IPS-18c (cell line): Measurements from ENCODE around the gene C13orf46.

Experiments used
- H3K4me3 ChIP-seq: 2 replicates; pipeline ENCODE4 v1.7.0; 2013; ENCODE audit warnings: low read depth, mild to moderate bottlenecking, low read length, moderate library complexity; ENCODE audit not compliant: insufficient read depth
- H3K9me3 ChIP-seq: one replicate; pipeline ENCODE4 v1.6.1; 2013; ENCODE audit warnings: mild to moderate bottlenecking, low read length, moderate library complexity; ENCODE audit not compliant: control insufficient read depth, insufficient read depth

C13orf46 gene

GRCh38 chr13:113979791-113980471 lies 6.1 kb upstream of the C13orf46 start:
- no peaks in the 10 kb centered on the region for H3K9me3 ChIP-seq
- no peak overlapping the region for H3K4me3 ChIP-seq

DNA sequence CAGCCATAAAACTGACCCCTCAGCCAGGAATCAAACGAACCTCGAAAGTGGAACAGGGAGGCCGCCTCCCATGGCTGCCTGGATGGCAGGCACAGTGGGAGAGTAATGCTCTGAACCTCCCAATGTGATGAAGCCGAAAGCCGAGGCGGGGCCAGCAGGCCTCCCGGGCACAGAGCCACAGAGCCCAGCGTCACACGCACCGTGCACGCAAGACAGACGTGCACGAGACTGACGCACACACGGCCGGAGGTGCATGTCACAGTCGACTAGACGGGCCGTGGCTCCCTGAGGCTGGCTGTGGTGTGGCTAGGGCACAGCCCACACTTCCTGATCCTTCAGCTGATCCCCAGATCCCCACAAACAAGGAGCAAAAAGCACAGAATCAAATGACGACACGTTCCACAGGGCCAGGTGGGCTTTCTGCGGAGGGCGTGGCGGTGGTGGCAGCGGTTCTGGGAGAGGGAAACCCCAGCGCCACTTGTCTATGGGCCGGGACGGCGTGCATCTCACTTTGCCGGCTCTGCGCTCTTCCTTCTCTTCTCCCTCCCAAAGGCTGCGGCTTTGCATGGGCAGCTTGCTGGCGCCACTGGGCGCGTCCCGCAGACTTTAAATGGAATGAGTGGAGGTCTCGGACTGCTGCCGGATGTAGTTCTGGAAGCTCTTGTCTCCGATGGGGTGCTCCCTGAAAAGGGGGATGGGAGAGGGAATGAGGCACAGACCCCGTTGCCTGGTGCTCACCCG lies 5.0 kb upstream of the C13orf46 start:
- Histone ChIP-seq H3K4me3 (no peak overlapping the region), H3K9me3 (no peaks in the 10 kb centered on the region)

- no peak overlapping the region for H3K4me3 ChIP-seq
- no peaks in the 10 kb centered on the region for H3K9me3 ChIP-seq
These were observed 4.1 kb upstream of the C13orf46 start for GRCh38 chr13:113977976-113978375.

- Histone ChIP-seq H3K4me3 (no peak overlapping the region; the same call in 1 of the 2 replicates), H3K9me3 (no peaks in the 10 kb centered on the region)
These were observed 3.1 kb upstream of the C13orf46 start for GRCh38 chr13:113976711-113977684.

DNA sequence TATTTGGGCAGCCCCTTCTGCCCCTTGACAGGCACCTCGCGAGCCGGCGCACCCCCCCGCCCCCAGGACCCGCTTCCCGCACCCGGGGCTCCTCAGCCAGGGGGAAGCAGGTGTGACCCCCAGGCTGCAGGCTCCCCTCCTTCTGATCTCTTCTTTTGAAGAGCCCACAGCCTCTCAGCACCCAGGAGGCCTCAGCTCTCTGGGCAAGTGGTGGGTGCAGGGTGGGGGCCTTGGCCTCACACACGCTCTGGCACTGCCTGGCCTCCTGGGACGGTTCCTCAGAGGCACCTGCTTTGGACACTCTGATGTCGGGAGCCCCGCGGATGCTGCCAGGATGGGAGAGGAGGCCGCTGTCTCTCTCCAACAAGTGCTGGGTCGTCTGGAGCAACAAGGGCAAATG lies 1.5 kb upstream of the C13orf46 start:
- Histone ChIP-seq H3K4me3 (no peak overlapping the region), H3K9me3 (no peaks in the 10 kb centered on the region)

DNA sequence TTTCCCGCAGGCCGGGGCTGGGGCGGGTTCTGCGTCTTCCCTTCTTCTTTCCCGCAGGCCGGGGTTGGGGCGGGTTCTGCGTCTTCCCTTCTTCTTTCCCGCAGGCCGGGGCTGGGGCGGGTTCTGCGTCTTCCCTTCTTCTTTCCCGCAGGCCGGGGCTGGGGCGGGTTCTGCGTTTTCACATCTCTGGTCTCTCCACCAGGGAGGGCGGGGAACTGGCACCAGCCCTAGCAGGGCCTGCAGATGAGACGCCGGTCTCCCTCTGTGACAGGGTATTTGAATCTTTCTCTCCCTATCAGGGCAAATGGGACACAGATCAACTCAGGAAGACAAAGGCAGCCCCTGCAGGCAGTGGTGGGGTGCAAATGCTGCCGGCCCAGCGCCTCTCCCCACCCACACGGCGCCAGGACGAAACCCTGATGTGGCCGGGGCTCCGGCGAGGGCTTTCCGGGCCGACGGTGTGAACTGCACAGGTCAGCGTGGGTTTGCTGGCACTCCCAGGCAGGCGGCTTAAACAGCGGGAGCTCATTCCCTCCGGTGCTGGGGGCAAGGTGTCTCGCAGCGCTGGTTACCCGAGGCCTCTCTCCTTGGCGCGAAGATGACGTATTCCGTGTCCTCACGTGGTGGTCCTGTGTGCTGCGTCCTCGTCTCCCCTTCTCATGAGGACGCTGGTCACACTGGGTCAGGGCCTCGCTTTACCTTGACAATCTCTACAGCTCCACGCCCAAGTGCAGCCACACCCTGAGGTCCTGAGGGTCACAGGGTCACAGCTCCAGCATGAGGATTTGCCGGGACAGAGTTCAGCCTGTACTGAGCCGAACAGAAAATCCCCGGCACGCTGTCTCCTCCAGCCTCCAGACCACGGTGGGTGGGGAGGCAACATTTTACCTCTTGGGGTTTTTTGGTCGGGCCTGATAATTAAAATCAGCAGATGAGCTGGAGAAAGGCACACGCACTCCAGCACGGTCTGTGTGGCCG lies 717 bp upstream of the C13orf46 start:
- H3K9me3 ChIP-seq, result no peaks in the 10 kb centered on the region
- H3K4me3 ChIP-seq, result no peak overlapping the region

DNA sequence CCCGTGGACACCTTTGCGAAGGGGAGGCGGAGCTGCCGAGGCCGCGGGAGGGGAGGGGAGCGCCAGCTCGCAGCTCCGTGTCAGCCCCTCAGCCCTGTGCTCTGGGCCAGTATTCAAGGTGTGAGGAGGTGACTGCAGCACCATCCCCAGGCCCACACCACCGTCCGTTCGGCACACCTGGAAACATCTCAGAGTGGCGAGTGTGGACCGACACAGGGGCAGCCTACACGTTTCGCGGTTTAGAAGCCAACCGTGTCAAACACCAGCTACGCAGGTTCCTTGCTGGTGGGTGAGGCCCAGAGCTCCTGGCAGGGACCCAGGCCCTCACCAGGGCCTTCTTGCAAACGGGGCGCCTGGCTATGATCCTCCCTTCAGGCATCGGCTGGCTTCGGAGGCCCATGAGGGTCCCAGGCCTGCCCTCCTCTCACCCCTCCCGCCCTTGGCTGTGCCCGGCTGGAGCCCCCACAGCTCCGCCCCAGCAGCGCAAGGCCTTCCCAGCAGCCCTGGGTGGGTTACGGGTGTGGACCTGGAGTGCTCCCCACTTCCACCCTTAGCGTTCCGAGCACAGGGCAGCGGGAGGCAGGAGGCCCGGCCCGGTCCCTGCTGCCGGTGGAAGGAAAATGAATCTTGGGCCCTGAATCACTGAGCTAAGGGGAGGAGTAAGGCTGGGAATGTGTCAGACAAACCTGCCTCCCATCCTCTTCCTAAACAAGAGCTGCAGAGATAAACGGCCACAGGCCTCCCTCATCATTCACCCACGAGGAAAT lies 1.2 kb downstream of the C13orf46 start:
- Histone ChIP-seq H3K9me3 (no peaks in the 10 kb centered on the region), H3K4me3 (no peak overlapping the region)

- no peaks in the 10 kb centered on the region for H3K9me3 ChIP-seq
These were observed 2.2 kb downstream of the C13orf46 start for GRCh38 chr13:113971471-113972231.

DNA sequence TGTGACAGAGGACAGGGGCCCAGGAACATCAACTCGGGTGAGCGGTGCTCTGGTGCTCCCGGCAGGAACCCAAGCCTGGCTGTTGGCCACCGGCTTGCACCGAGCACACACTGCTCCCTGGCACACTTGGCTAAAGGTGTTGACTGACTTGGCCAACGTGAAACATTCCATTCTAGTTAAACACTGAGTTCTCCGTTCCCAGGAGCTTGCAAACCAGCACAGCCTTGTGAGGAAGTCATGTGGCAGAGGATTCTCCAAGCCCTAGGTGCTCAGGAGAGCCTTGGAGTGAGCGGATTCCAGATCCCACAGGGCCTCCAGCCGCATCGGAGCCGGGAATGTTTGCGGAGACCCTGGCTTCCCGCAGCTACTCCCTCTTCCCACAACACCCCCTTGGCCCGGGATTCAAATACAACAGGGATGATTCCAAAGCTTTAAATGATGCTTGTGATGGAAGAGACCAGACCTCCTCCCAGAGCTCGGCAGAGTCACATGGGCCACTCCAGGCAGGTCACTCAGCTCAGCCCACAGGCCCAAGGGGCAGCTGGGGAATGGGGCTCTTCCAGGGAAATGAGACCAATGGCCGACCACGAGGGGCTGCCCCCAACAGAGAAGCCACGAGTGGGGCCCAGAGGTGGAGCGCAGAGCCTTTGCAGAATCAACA lies 2.9 kb downstream of the C13orf46 start:
- H3K9me3 ChIP-seq, result no peaks in the 10 kb centered on the region
- no peak overlapping the region for H3K4me3 ChIP-seq

More at GRCh38 chr13:113971471-113972231, 2.2 kb downstream of the C13orf46 start:
- H3K4me3 ChIP-seq, result no peak overlapping the region

DNA sequence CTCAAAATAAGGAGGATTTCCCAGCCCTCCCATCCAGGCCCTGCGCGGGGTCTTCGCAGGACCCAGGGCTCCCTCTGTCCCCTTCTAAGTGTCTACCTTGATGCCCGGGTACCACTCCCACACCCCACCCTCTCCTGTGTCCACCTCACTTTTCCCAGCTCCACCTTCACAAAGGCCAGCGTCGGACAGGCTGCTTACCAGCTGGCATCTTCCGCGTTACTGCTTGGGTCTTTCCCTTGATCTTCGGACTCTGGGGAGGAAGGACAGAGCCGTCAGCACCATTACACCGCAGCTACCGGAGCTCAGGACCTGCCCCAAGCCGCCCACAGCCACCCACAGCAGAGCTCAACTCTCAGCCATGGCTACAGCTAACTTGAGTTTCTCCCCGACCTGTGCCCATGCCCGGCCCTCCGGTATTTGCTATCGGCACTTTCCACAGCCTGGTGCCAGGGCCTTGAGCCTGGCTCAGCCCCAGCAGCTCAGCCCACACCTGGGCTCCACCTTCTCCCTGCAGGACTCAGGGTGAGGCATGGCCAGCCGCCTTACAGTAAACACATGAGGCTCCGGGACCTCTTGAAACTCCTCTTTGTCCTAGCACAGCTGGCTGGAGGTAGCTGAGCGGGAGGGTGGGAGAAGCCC lies 3.8 kb downstream of the C13orf46 start:
- Histone ChIP-seq H3K9me3 (no peaks in the 10 kb centered on the region), H3K4me3 (no peak overlapping the region)

- H3K4me3 ChIP-seq, result no peak overlapping the region
- H3K9me3 ChIP-seq, result no peaks in the 10 kb centered on the region
These were observed 4.4 kb downstream of the C13orf46 start for GRCh38 chr13:113969311-113969972.

GRCh38 chr13:113968463-113969310 lies 5.2 kb downstream of the C13orf46 start:
- no peaks in the 10 kb centered on the region for H3K9me3 ChIP-seq
- no peak overlapping the region for H3K4me3 ChIP-seq

DNA sequence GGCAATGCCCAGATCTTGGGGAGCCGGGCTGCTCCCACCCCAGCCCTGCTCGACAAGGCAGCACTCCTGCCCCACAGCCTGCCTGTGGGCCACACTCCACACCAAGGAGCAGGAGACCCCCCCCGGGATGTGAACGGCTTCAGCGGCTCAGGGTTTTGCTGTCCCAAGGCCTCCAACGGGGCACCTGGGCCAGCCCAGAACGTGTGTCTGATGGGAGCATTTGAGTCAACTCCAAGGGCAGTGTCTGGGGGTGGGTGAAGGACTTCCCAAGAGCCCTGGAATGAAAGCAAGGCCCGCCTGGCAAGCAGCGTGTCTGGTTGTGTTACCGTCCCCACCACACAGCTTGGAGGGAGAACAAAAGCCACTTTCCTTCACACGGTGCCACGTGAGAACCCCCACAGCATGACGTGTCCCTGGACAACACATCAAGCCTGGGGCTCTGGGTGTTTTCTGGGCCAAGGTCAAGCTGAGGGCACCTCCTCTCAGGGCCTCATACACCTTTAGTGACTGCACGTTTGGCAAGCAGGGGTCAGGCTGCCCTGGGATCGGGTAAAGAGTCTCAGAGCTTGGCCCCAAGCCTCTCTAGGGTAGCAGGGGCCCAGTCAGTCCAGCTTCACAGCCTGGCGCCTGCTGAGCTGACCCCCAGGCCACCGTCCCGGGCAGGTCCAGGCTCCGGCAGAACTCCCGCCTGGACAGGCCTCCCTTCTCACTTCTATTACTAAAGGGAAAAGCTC lies 6.0 kb downstream of the C13orf46 start:
- H3K4me3 ChIP-seq, result no peak overlapping the region

More for the DNA sequence above, 6.0 kb downstream of the C13orf46 start:
- no peaks in the 10 kb centered on the region for H3K9me3 ChIP-seq
